Endothelial cell of umbilical vein (primary cell): ENCODE results near the gene ISY1. TPM values are rescaled to one million over a fixed set of nuclear protein-coding genes. Genes with fewer than 3 reads are reported as not detected.

Experiments used
- BruUV-seq: library from RNA; stranded (reverse); fragments of 400-500 nt; replicated peaks from 2 replicates; lab custom pipeline; 2021; lab: Mats Ljungman, UMichigan
- CTCF ChIA-PET: fragments of 300-600, 350-600 bp; sonication (Branson Sonifier 250); formaldehyde crosslinking; loops from one replicate; lab custom pipeline; 2021; ENCODE audit warnings: antibody characterized with exemption, inconsistent platforms; lab: Charles Lee
- POLR2A ChIA-PET: fragments of 300-600, 350-600 bp; sonication (Branson Sonifier 250); formaldehyde crosslinking; loops from one replicate; lab custom pipeline; 2021; ENCODE audit warnings: antibody characterized with exemption, inconsistent platforms; lab: Charles Lee
- DNase-seq: peaks from one replicate; pipeline ENCODE4 v3.0.0-alpha.2; 2011; ENCODE audit warnings: low read depth, low spot score
- FAIRE-seq: peaks from 2 replicates; lab custom pipeline; 2011; peaks lifted over from hg19 to GRCh38; lab: Jason Lieb, UNC
- H2AFZ ChIP-seq: 2 replicates; pipeline ENCODE4 v1.6.0; 2012; ENCODE audit warnings: low read depth, low read length, control low read depth, inconsistent platforms
- H3K27ac ChIP-seq: 2 replicates; pipeline ENCODE4 v1.5.1; 2011; ENCODE audit warnings: low read depth, mild to moderate bottlenecking, control low read depth, low read length, moderate library complexity; ENCODE audit not compliant: insufficient read depth
- H3K27me3 ChIP-seq, 2 experiments: 2 replicates each; pipeline versions ENCODE4 v1.6.0 to v1.6.1; 2011; ENCODE audit warnings: low read length in 2 of 2, mixed read lengths in 1 of 2; ENCODE audit not compliant: control insufficient read depth in 2 of 2, insufficient read depth in 2 of 2
- H3K36me3 ChIP-seq, 2 experiments: 2 replicates in 1 of 2; 3 replicates in 1 of 2; pipeline ENCODE4 v1.5.1; 2011; ENCODE audit warnings: low read length in 2 of 2, mild to moderate bottlenecking in 1 of 2, moderate library complexity in 1 of 2; ENCODE audit not compliant: control insufficient read depth in 2 of 2, insufficient read depth in 2 of 2; ENCODE audit errors: extremely low read depth in 1 of 2
- H3K4me1 ChIP-seq: 3 replicates; pipeline ENCODE4 v1.5.1; 2011; ENCODE audit warnings: mild to moderate bottlenecking, low read length; ENCODE audit not compliant: control insufficient read depth, insufficient read depth; ENCODE audit errors: extremely low read depth
- H3K4me2 ChIP-seq: 2 replicates; pipeline ENCODE4 v1.6.1; 2011; ENCODE audit warnings: low read length, control low read depth, mixed read lengths; ENCODE audit not compliant: insufficient read depth
- H3K4me3 ChIP-seq, 3 experiments: fragments of 200-600 bp in 1 of 3; sonication (generic), shearing (Covaris generic) in 1 of 3; replicated peaks in 1 of 3; 2 replicates each; pipeline ENCODE4 v1.5.1; 2011 to 2016; ENCODE audit warnings: control low read depth in 3 of 3, low read length in 3 of 3, mild to moderate bottlenecking in 2 of 3, inconsistent platforms in 1 of 3, low read depth in 1 of 3, moderate library complexity in 1 of 3; ENCODE audit not compliant: insufficient read depth in 1 of 3
- H3K79me2 ChIP-seq: 2 replicates; pipeline ENCODE4 v1.6.0; 2012; ENCODE audit warnings: low read length, inconsistent platforms; ENCODE audit not compliant: control insufficient read depth, insufficient read depth
- H3K9ac ChIP-seq: replicated peaks from 2 replicates; pipeline ENCODE3; 2011; ENCODE audit warnings: low read length, control low read depth; ENCODE audit not compliant: insufficient read depth; ENCODE audit errors: extremely low read depth
- H3K9me1 ChIP-seq: replicated peaks from 3 replicates; pipeline ENCODE4 v1.6.0; 2011; ENCODE audit warnings: mild to moderate bottlenecking, low read length; ENCODE audit not compliant: control insufficient read depth, insufficient read depth; ENCODE audit errors: extremely low read depth
- H3K9me3 ChIP-seq: replicated peaks from 2 replicates; pipeline ENCODE4 v1.5.1; 2012; ENCODE audit warnings: low read length, inconsistent platforms; ENCODE audit not compliant: control insufficient read depth, insufficient read depth
- H4K20me1 ChIP-seq: replicated peaks from 2 replicates; pipeline ENCODE3; 2011; ENCODE audit warnings: mild to moderate bottlenecking, low read length; ENCODE audit not compliant: control insufficient read depth, insufficient read depth; ENCODE audit errors: extremely low read depth
- CTCF ChIP-seq, 2 donors: IDR thresholded peaks; 1 replicate in 1 of 2; 2 replicates in 1 of 2; pipeline ENCODE4 v1.5.1; 2011; ENCODE audit warnings: low read length in 2 of 2, mild to moderate bottlenecking in 2 of 2, moderate library complexity in 2 of 2, control low read depth in 1 of 2, inconsistent platforms in 1 of 2, low read depth in 1 of 2; ENCODE audit not compliant: insufficient read depth in 1 of 2; ENCODE audit errors: extremely low read depth in 1 of 2
- EZH2 ChIP-seq: IDR thresholded peaks from 2 replicates; pipeline ENCODE4 v1.6.1; 2012; ENCODE audit warnings: borderline replicate concordance, low read depth, mild to moderate bottlenecking, moderate library complexity, low read length, inconsistent platforms; ENCODE audit not compliant: severe bottlenecking
- FOS ChIP-seq: IDR thresholded peaks from 2 replicates; pipeline ENCODE4 v1.6.1; 2011; ENCODE audit warnings: mild to moderate bottlenecking, low read length, moderate library complexity, borderline replicate concordance; ENCODE audit not compliant: insufficient read depth
- GATA2 ChIP-seq: IDR thresholded peaks from 2 replicates; pipeline ENCODE4 v1.7.0; 2011; ENCODE audit warnings: low read depth, mild to moderate bottlenecking, moderate library complexity, mixed read lengths, low read length; ENCODE audit not compliant: insufficient read length, insufficient read depth
- JUN ChIP-seq: IDR thresholded peaks from 2 replicates; pipeline ENCODE4 v1.6.1; 2011; ENCODE audit warnings: borderline replicate concordance, low read depth; ENCODE audit not compliant: insufficient read length, insufficient read depth
- MYC ChIP-seq: IDR thresholded peaks from one replicate; pipeline ENCODE4 v1.6.1; 2011; ENCODE audit warnings: mild to moderate bottlenecking, low read depth, low read length
- POLR2A ChIP-seq: IDR thresholded peaks from 2 replicates; pipeline ENCODE4 v1.6.1; 2012; ENCODE audit warnings: low read depth, mild to moderate bottlenecking, control low read depth, low read length
- POLR2AphosphoS5 ChIP-seq: IDR thresholded peaks from 2 replicates; pipeline ENCODE4 v1.6.1; 2012; ENCODE audit warnings: low read depth, mild to moderate bottlenecking, control low read depth, low read length, moderate library complexity; ENCODE audit not compliant: insufficient read depth
- dilution Hi-C: fragments of 300-500 bp; cut with MboI; formaldehyde crosslinking; loops from one replicate; pipeline ENCODE4 v1.15.0; 2019; ENCODE audit warnings: low sequenced_read_pairs; ENCODE audit not compliant: extremely low pct_ligation_motif_present
- intact Hi-C: fragments of 100-400 bp; cut with micrococcal nuclease; formaldehyde crosslinking; loops from one replicate; pipeline ENCODE4 v1.10.0; 2022
- polyA plus RNA-seq, 4 experiments: library from polyadenylated mRNA; depleted of rRNA in 3 of 4; stranded (reverse) in 3 of 4; unstranded in 1 of 4; fragments of >200 nt; gene quantifications; 2 replicates each; pipeline versions ENCODE4 v1.2.1 to v1.2.3, GENCODE V29; 2011 to 2012; ENCODE audit warnings: missing spikeins in 1 of 4
- total RNA-seq: library from RNA; stranded (reverse); gene quantifications from 2 replicates; pipeline ENCODE4 v1.2.3, GENCODE V29; 2021
- TF ChIP-seq, protein P1 (sequence below): IDR thresholded peaks from 2 replicates; pipeline ENCODE4 v1.6.1; 2011; ENCODE audit not compliant: insufficient read depth, insufficient read length

Gene ISY1
- total and polyA plus RNA-seq, 2 donors (not counting 3 experiments of a cell fraction or from before 2014, with no cell fraction given): 50.7 to 59.4 TPM

DNA sequence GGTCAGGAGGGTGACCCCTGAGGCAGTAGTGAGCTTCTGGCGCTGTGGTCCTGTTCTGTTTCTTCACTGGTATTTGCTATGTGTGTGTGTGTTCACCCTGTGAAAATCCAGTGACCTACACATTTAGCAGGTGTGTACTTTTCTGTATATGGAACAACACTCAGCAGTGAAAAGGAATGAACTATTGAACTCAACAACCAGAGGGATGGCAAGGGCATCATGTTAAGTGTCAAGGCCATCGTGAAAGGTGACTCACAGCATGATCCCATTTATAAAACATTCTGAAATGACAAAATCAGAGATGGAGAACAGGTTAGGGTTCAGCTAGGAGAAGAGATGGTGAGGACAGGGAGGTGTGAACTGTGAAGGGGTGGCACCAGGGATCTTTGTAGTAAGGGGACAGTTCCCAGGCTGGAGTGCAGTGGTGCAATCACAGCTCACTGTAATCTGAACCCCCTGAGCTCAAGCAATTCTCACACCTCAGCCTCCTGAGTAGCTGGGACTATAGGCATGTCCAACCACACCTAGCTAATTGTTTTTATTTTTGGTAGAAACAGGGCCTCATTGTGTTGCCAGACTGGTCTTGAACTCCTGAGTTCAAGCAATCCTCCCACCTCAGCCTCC, 29.3 kb downstream of the ISY1 start:
- H3K9me3 ChIP-seq: no peaks in the 10 kb centered on the region
- no peak overlapping the region for H3K27ac ChIP-seq
- H3K9ac ChIP-seq: no peak overlapping the region
- intact Hi-C loops: no loop called here
- TF ChIP-seq POLR2A (no peak), POLR2AphosphoS5 (no peak), FOS (no peak), CTCF (IDR thresholded peaks at IDR 0.05; ENCODE audit: extremely low read depth in 1 of 2, insufficient read depth in 1 of 2, low read depth in 1 of 2, low read length in 2 of 2) (no peak), JUN (no peak), EZH2 (no peak), MYC (no peak), GATA2 (no peak)
- TF ChIP-seq, protein P1, sequence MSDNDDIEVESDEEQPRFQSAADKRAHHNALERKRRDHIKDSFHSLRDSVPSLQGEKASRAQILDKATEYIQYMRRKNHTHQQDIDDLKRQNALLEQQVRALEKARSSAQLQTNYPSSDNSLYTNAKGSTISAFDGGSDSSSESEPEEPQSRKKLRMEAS: no peak
- H3K9me1 ChIP-seq: no peaks in the 10 kb centered on the region
- dilution Hi-C loops: no loop called here
- no peak overlapping the region for H3K4me2 ChIP-seq
- H2AFZ ChIP-seq: no peak overlapping the region
- H3K4me1 ChIP-seq: no peaks in the 10 kb centered on the region
- no peak overlapping the region for H3K4me3 ChIP-seq
- peaks cover 21 to 47% of the 10 kb centered on the region in 2 experiments for H3K36me3 ChIP-seq
- CTCF ChIA-PET: interaction anchor here (1.2 to 5.2 kb wide), 3 partner anchors 10 to 161 kb away, joined by 3 to 27 read pairs (median 4); partner anchors contain the start of gene RAB43
- H3K27me3 ChIP-seq: no peaks in the 10 kb centered on the region
- no peaks in the 10 kb centered on the region for H4K20me1 ChIP-seq
- BruUV-seq: no TSS peak
- POLR2A ChIA-PET: no interaction called here
- no peaks in the 10 kb centered on the region for H3K79me2 ChIP-seq
- FAIRE-seq (no peak), DNase-seq (no peak)
